ENCODE data around the gene SNRPD2.

The SNRPD2 gene

DNA sequence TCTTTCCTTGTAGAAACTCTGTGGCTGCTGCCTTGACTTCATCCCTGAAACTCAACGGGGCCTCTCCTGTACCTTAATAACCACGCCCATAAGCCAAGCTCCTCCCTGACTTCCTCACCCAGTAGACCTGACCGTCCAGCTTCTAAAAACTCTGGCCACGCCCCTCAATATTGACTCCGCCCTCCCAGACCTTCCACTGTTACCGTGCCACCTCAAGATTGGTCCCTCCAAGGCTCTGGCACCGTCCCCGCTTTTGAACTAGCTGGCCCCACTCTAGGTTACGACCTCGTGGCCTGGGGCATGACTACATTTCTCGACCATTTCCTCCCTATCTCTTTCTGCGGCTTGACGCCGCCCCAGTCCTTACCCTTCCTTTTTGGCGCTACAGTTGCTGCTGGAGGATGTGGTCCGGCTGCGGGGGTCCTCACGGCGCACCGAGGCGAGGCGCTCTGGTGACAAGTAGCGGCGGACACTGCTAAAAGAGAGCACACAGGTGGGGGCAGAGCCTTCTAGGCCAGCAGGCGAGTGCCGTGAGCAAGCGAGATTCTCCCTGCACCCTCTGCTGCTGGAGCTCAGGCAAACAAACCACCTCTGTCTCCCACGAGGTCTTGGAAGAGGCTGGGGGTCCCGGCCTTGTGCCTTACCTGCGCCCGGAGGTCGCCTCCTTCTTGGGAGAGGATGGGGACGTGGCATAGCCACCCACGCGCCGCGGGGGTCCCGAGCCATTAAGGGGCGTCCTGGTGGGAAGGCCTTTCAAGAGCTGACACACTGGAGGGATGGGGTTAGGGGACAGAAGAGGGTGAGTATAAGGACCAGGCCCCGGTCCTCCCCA is 50.3 kb downstream of the SNRPD2 start:
- TF ChIP-seq, protein P1, sequence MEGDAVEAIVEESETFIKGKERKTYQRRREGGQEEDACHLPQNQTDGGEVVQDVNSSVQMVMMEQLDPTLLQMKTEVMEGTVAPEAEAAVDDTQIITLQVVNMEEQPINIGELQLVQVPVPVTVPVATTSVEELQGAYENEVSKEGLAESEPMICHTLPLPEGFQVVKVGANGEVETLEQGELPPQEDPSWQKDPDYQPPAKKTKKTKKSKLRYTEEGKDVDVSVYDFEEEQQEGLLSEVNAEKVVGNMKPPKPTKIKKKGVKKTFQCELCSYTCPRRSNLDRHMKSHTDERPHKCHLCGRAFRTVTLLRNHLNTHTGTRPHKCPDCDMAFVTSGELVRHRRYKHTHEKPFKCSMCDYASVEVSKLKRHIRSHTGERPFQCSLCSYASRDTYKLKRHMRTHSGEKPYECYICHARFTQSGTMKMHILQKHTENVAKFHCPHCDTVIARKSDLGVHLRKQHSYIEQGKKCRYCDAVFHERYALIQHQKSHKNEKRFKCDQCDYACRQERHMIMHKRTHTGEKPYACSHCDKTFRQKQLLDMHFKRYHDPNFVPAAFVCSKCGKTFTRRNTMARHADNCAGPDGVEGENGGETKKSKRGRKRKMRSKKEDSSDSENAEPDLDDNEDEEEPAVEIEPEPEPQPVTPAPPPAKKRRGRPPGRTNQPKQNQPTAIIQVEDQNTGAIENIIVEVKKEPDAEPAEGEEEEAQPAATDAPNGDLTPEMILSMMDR (conservative IDR thresholded peaks at IDR 0.05; ENCODE audit: low read depth, low read length) = no peak
- Histone ChIP-seq H3K36me3 (ENCODE audit: insufficient read depth) (no peaks in the 10 kb centered on the region), H2AFZ (ENCODE audit: low read depth) (peak overlapping the region; percentile 61), H3K27me3 (ENCODE audit: insufficient read depth, low read depth) (peaks cover 3% of the 10 kb centered on the region; the same call in 1 of the 2 replicates), H3K79me2 (ENCODE audit: insufficient read depth, low read depth) (no peaks in the 10 kb centered on the region), H3K4me2 (peak overlapping the region; percentile 72), H3K4me1 (ENCODE audit: low read depth, poor library complexity, severe bottlenecking) (peaks cover 40% of the 10 kb centered on the region), H3K4me3 (IDR thresholded peaks at IDR 0.05; ENCODE audit: insufficient read depth, low read depth, low read length) (peak overlapping the region; percentile 50), H3K27ac (peak overlapping the region; percentile 93), H4K20me1 (ENCODE audit: insufficient read depth) (no peaks in the 10 kb centered on the region), H3K9ac (peak overlapping the region; percentile 79)

DNA sequence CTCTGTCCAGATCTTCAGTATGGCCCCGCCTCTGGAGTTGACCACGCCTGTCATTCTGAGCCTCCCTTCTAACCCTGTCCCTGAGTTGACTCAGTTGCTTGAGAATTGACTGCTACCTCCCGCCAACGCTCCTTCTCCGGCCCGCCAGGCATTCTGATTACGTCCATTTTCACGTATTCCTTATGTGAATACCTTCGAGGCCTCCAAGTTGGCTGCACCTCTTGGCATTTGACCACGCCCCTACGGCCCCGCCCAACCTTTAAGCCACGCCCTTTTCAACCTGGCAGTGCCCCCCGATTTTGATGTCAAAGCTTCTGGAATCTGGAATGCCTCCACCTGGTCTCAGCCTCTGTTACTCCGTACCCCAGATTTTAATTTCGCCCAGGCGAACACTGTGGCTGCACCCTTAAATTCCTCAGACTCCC is 50.9 kb downstream of the SNRPD2 start:
- no peak overlapping the region for H3K9ac ChIP-seq
- peak overlapping the region; percentile 72; the same call in 1 of the 2 replicates for H3K4me2 ChIP-seq
- H3K27me3 ChIP-seq (ENCODE audit: insufficient read depth, low read depth) = peaks cover 3% of the 10 kb centered on the region; the same call in 1 of the 2 replicates
- H3K79me2 ChIP-seq (ENCODE audit: insufficient read depth, low read depth) = no peaks in the 10 kb centered on the region
- H4K20me1 ChIP-seq (ENCODE audit: insufficient read depth) = no peaks in the 10 kb centered on the region
- TF ChIP-seq, protein P1 (conservative IDR thresholded peaks at IDR 0.05; ENCODE audit: low read depth, low read length) = no peak
- peaks cover 37% of the 10 kb centered on the region for H3K4me1 ChIP-seq (ENCODE audit: low read depth, poor library complexity, severe bottlenecking)
- no peak overlapping the region for H3K4me3 ChIP-seq (IDR thresholded peaks at IDR 0.05; ENCODE audit: insufficient read depth, low read depth, low read length)
- no peak overlapping the region; the same call in 1 of the 2 replicates for H3K27ac ChIP-seq
- H2AFZ ChIP-seq (ENCODE audit: low read depth) = peak overlapping the region; percentile 61; the same call in 1 of the 2 replicates
- H3K36me3 ChIP-seq (ENCODE audit: insufficient read depth) = no peaks in the 10 kb centered on the region

DNA sequence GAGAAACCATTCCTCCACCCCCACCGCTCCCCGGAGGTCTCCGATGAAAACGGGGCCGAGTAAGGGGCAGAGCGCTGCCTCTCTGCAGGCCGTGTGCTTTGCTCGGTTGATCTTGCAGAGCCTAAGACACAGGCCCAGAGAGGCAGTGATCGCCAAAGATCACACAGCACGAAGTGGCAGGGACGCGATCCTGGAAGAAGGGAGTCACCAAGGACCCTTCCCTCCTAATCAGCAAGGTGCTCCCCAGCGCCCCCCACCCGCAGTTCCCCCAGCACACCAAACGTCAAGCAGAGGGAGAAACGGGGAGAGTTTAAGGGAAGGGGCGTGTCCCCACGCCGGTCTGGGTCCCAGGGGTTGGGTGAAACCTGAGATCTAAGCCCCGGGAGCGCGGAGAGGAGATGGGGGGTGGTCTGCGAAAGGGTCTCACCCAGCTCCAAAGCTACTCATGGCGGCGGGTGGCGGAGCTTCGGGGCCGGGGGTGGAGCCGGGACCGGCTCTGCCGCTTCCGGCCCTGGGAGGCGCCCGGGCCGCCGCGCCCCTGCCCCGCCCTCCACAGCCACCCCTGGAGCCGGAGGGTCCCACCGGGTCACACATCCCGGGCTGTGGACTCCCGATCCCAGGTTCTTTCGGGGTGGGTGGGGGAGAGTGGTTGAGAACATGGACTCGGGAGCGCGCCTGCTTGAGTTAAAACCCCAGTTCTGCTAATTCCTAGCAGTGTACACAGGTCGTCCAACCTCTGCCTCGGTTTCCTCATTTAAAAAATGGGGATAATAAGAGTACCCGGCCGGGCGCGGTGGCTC is 52.6 kb downstream of the SNRPD2 start, which contains the start of gene EML2:
TSS of gene EML2 (minus strand) at position 468 of the 800 bp plus-strand sequence. CDS start at position 447, 21 bp downstream.
- no peaks in the 10 kb centered on the region for H3K36me3 ChIP-seq (ENCODE audit: insufficient read depth)
- peak within 1 kb of the TSS; percentile 61 for H3K9ac ChIP-seq
- H3K27me3 ChIP-seq (ENCODE audit: insufficient read depth, low read depth) = no peaks in the 10 kb centered on the region
- no peaks in the 10 kb centered on the region for H3K79me2 ChIP-seq (ENCODE audit: insufficient read depth, low read depth)
- no peaks in the 10 kb centered on the region for H4K20me1 ChIP-seq (ENCODE audit: insufficient read depth)
- H3K4me2 ChIP-seq = peak within 1 kb of the TSS; percentile 72
- peaks cover 37% of the 10 kb centered on the region for H3K4me1 ChIP-seq (ENCODE audit: low read depth, poor library complexity, severe bottlenecking)
- TF ChIP-seq, protein P1 (conservative IDR thresholded peaks at IDR 0.05; ENCODE audit: low read depth, low read length) = peak; percentile 50
- no peak within 1 kb of the TSS for H3K4me3 ChIP-seq (IDR thresholded peaks at IDR 0.05; ENCODE audit: insufficient read depth, low read depth, low read length)
- H3K27ac ChIP-seq = peak within 1 kb of the TSS; percentile 31; the same call in 1 of the 2 replicates
- H2AFZ ChIP-seq (ENCODE audit: low read depth) = peak within 1 kb of the TSS; percentile 66

DNA sequence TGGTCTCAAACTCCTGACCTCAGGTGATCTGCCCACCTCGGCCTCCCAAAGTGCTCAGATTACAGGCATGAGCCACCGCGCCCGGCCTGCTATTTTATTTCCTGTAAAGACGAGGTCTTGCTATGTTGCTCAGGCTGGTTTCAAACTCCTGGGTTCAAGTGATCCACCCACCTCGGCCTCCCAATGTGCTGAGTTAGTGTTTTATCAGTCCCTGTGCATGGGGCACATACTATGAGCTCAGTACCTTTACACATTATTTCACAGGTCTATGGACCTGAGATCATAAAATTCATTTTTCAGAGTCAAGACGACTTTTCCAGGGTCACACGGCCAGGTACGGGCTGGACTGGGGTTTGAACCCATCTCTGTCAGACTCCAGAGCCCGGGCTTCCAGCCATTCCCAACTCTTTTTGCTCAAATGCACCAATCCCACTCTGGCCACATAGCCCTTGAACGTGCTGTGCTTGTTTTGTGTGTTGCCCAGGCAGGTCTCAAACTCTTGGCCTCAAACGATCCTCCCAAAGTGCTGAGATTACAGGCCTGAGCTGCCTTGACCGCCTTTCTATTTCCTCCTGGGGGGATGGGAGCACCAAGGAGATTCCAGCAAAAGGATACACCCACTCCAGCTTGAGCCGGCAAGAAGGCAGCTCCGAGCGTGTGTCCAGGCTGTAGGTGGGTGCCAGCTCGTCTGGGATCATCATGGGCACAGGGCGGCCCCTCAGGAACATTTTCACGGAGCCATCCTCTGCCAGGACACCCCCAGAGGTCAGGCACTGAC is 53.7 kb downstream of the SNRPD2 start:
- Histone ChIP-seq H3K9ac (peak overlapping the region; percentile 61; the same call in 1 of the 2 replicates), H3K4me1 (ENCODE audit: low read depth, poor library complexity, severe bottlenecking) (peaks cover 30% of the 10 kb centered on the region)

More for the DNA sequence above, 53.7 kb downstream of the SNRPD2 start:
- Histone ChIP-seq H2AFZ (ENCODE audit: low read depth) (0 out of 2 replicates have a peak overlapping the region, but pooled peaks have one; percentile 66), H3K4me3 (IDR thresholded peaks at IDR 0.05; ENCODE audit: insufficient read depth, low read depth, low read length) (no peak overlapping the region), H3K27me3 (ENCODE audit: insufficient read depth, low read depth) (no peaks in the 10 kb centered on the region), H3K36me3 (ENCODE audit: insufficient read depth) (no peaks in the 10 kb centered on the region), H3K27ac (no peak overlapping the region), H4K20me1 (ENCODE audit: insufficient read depth) (no peaks in the 10 kb centered on the region), H3K79me2 (ENCODE audit: insufficient read depth, low read depth) (no peaks in the 10 kb centered on the region), H3K4me2 (peak overlapping the region; percentile 53)
- TF ChIP-seq, protein P1 (conservative IDR thresholded peaks at IDR 0.05; ENCODE audit: low read depth, low read length) = no peak
